ENCODE measurements around the gene KCNIP3.

The KCNIP3 gene

GRCh38 chr2:95329891-95330793 lies 33.0 kb downstream of the KCNIP3 start:
- DNase-seq (ENCODE audit: low read depth): no peak

GRCh38 chr2:95330794-95331338 lies 33.7 kb downstream of the KCNIP3 start:
- no peak for DNase-seq (ENCODE audit: low read depth)

- no peak for DNase-seq (ENCODE audit: low read depth)
Observed at GRCh38 chr2:95331606-95332005, 34.5 kb downstream of the KCNIP3 start.

- DNase-seq (ENCODE audit: low read depth): no peak
Observed at GRCh38 chr2:95332036-95332435, 34.9 kb downstream of the KCNIP3 start.

GRCh38 chr2:95333056-95333455 lies 35.9 kb downstream of the KCNIP3 start:
- no peak for DNase-seq (ENCODE audit: low read depth)

- no peak for DNase-seq (ENCODE audit: low read depth)
Observed at GRCh38 chr2:95333888-95334338, 36.8 kb downstream of the KCNIP3 start.

GRCh38 chr2:95334916-95335641 lies 37.9 kb downstream of the KCNIP3 start:
- DNase-seq (ENCODE audit: low read depth): no peak

- DNase-seq (ENCODE audit: low read depth): no peak
Observed at GRCh38 chr2:95336406-95336805, 39.3 kb downstream of the KCNIP3 start.

- no peak for DNase-seq (ENCODE audit: low read depth)
Observed at GRCh38 chr2:95337829-95338228, 40.7 kb downstream of the KCNIP3 start.

GRCh38 chr2:95342556-95343320 lies 45.6 kb downstream of the KCNIP3 start:
- no peak for DNase-seq (ENCODE audit: low read depth)

GRCh38 chr2:95343429-95344214 lies 46.5 kb downstream of the KCNIP3 start:
- DNase-seq (ENCODE audit: low read depth): no peak

- DNase-seq (ENCODE audit: low read depth): no peak
Observed at GRCh38 chr2:95344215-95344583, 47.1 kb downstream of the KCNIP3 start.

- no peak for DNase-seq (ENCODE audit: low read depth)
Observed at GRCh38 chr2:95344656-95345055, 47.5 kb downstream of the KCNIP3 start.

GRCh38 chr2:95345081-95345562 lies 48.0 kb downstream of the KCNIP3 start:
- no peak for DNase-seq (ENCODE audit: low read depth)

GRCh38 chr2:95345563-95346230 lies 48.5 kb downstream of the KCNIP3 start:
- peak; percentile 48 for DNase-seq (ENCODE audit: low read depth)

GRCh38 chr2:95346231-95346737 lies 49.1 kb downstream of the KCNIP3 start:
- no peak for DNase-seq (ENCODE audit: low read depth)

- no peak for DNase-seq (ENCODE audit: low read depth)
Observed at GRCh38 chr2:95346738-95347671, 49.9 kb downstream of the KCNIP3 start.

GRCh38 chr2:95347681-95348608 lies 50.8 kb downstream of the KCNIP3 start:
- no peak for DNase-seq (ENCODE audit: low read depth)
